Neural cell (in vitro differentiated cells): ENCODE measurements around the gene LRCH4.

ENCODE experiments used
- EP300 ChIP-seq: fragments of 450-650 bp; conservative IDR thresholded peaks from 2 replicates; pipeline ENCODE4 v1.6.1; 2014; ENCODE audit warnings: antibody characterized with exemption, mild to moderate bottlenecking, moderate library complexity; ENCODE audit not compliant: poor library complexity, severe bottlenecking
- EZH2 ChIP-seq: fragments of 200-600, 300-800 bp; shearing (Covaris generic), sonication (generic); IDR thresholded peaks from 2 replicates; pipeline ENCODE4 v1.6.1; 2014; ENCODE audit warnings: antibody characterized with exemption, low read length, borderline replicate concordance, mild to moderate bottlenecking; ENCODE audit not compliant: insufficient read depth, poor library complexity, severe bottlenecking
- POLR2AphosphoS5 ChIP-seq: IDR thresholded peaks from 2 replicates; pipeline ENCODE4 v1.6.1; 2012
- RAD21 ChIP-seq: fragments of 450-650 bp; conservative IDR thresholded peaks from 2 replicates; pipeline ENCODE4 v1.6.1; 2014; ENCODE audit warnings: antibody characterized with exemption, mild to moderate bottlenecking, moderate library complexity
- SMC3 ChIP-seq: fragments of 450-650 bp; conservative IDR thresholded peaks from 2 replicates; pipeline ENCODE4 v1.6.1; 2014; ENCODE audit warnings: antibody characterized with exemption, mild to moderate bottlenecking, moderate library complexity; ENCODE audit not compliant: poor library complexity
- TAF1 ChIP-seq: IDR thresholded peaks from 2 replicates; pipeline ENCODE4 v1.6.1; 2012; ENCODE audit warnings: low read depth
- TF ChIP-seq, protein P1 (sequence below): fragments of 450-650 bp; IDR thresholded peaks from 2 replicates; pipeline ENCODE4 v1.5.1; 2014; ENCODE audit warnings: antibody characterized with exemption, mild to moderate bottlenecking, moderate library complexity; ENCODE audit not compliant: poor library complexity, severe bottlenecking
- TF ChIP-seq, protein P2 (sequence below): IDR thresholded peaks from 2 replicates; pipeline ENCODE4 v1.6.1; 2012; ENCODE audit warnings: borderline replicate concordance

DNA sequence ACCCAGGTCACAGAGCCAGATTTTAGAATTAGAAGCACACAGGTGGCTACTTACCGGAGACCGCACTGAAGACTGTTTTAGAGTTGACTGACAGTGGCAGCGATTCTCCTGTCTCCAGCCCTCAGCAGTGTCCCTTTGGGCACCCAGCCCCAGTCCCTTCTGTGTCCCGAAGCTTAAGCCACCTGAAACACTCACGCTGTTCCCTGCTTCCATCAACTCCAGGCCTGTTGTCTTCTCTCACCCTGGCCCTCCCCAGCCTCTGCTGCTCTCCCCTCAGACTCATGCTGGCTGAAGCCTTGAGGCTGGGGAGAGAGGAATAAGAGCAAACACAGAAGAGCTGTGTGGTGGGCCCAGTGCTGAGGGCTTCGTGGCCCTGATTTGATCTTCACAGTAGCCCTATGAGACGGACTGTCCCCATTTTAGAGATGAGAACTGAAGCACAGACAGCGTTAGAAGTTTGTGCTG, 22.8 kb downstream of the LRCH4 start:
- TF ChIP-seq, protein P1, sequence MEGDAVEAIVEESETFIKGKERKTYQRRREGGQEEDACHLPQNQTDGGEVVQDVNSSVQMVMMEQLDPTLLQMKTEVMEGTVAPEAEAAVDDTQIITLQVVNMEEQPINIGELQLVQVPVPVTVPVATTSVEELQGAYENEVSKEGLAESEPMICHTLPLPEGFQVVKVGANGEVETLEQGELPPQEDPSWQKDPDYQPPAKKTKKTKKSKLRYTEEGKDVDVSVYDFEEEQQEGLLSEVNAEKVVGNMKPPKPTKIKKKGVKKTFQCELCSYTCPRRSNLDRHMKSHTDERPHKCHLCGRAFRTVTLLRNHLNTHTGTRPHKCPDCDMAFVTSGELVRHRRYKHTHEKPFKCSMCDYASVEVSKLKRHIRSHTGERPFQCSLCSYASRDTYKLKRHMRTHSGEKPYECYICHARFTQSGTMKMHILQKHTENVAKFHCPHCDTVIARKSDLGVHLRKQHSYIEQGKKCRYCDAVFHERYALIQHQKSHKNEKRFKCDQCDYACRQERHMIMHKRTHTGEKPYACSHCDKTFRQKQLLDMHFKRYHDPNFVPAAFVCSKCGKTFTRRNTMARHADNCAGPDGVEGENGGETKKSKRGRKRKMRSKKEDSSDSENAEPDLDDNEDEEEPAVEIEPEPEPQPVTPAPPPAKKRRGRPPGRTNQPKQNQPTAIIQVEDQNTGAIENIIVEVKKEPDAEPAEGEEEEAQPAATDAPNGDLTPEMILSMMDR = no peak
- TF ChIP-seq RAD21 (no peak), EZH2 (no peak), TAF1 (no peak), POLR2AphosphoS5 (no peak), SMC3 (no peak), EP300 (no peak)
- TF ChIP-seq, protein P2, sequence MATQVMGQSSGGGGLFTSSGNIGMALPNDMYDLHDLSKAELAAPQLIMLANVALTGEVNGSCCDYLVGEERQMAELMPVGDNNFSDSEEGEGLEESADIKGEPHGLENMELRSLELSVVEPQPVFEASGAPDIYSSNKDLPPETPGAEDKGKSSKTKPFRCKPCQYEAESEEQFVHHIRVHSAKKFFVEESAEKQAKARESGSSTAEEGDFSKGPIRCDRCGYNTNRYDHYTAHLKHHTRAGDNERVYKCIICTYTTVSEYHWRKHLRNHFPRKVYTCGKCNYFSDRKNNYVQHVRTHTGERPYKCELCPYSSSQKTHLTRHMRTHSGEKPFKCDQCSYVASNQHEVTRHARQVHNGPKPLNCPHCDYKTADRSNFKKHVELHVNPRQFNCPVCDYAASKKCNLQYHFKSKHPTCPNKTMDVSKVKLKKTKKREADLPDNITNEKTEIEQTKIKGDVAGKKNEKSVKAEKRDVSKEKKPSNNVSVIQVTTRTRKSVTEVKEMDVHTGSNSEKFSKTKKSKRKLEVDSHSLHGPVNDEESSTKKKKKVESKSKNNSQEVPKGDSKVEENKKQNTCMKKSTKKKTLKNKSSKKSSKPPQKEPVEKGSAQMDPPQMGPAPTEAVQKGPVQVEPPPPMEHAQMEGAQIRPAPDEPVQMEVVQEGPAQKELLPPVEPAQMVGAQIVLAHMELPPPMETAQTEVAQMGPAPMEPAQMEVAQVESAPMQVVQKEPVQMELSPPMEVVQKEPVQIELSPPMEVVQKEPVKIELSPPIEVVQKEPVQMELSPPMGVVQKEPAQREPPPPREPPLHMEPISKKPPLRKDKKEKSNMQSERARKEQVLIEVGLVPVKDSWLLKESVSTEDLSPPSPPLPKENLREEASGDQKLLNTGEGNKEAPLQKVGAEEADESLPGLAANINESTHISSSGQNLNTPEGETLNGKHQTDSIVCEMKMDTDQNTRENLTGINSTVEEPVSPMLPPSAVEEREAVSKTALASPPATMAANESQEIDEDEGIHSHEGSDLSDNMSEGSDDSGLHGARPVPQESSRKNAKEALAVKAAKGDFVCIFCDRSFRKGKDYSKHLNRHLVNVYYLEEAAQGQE = no peak
